HG03060 (cell line): Measurements from ENCODE around the gene LAMB1.
"Not testable (repeated sequence)": the region's sequence is repeated elsewhere in the genome, so short reads cannot be mapped to it uniquely, and the experiment has no call there.

Source experiments
- ATAC-seq: cut with Tn5 transposase; IDR thresholded peaks from one replicate; pipeline ENCODE4 v1.9.1; 2021; ENCODE audit warnings: low read depth, moderate number of reproducible peaks; ENCODE audit not compliant: unreplicated experiment

LAMB1 gene

GRCh38 chr7:108002726-108003598 lies at the start of gene LAMB1:
TSS of gene LAMB1 (minus strand) at chr7:108003161. CDS start at chr7:108002885, 276 bp downstream.
- no peak for ATAC-seq

- ATAC-seq = no peak
Observed at GRCh38 chr7:108051454-108051853, 48.5 kb upstream of the LAMB1 start.

GRCh38 chr7:108049962-108050361 lies 47.0 kb upstream of the LAMB1 start:
- ATAC-seq = peak; percentile 76

GRCh38 chr7:108048422-108048821 lies 45.5 kb upstream of the LAMB1 start:
- ATAC-seq = no peak

GRCh38 chr7:108046952-108047506 lies 44.1 kb upstream of the LAMB1 start:
- no peak for ATAC-seq

GRCh38 chr7:108045669-108046068 lies 42.7 kb upstream of the LAMB1 start:
- no peak for ATAC-seq

GRCh38 chr7:108045154-108045553 lies 42.2 kb upstream of the LAMB1 start:
- no peak for ATAC-seq

GRCh38 chr7:108044345-108044744 lies 41.4 kb upstream of the LAMB1 start:
- ATAC-seq = no peak

GRCh38 chr7:108038986-108039385 lies 36.0 kb upstream of the LAMB1 start:
- no peak for ATAC-seq

- ATAC-seq = no peak
Observed at GRCh38 chr7:108037741-108038140, 34.8 kb upstream of the LAMB1 start.

- ATAC-seq = no peak
Observed at GRCh38 chr7:108037140-108037539, 34.2 kb upstream of the LAMB1 start.

GRCh38 chr7:108034586-108034985 lies 31.6 kb upstream of the LAMB1 start:
- ATAC-seq = no peak

GRCh38 chr7:108033776-108034497 lies 31.0 kb upstream of the LAMB1 start:
- no peak for ATAC-seq

- ATAC-seq = not testable (repeated sequence)
Observed at GRCh38 chr7:108033309-108033708, 30.3 kb upstream of the LAMB1 start.

GRCh38 chr7:108030516-108030915 lies 27.6 kb upstream of the LAMB1 start:
- ATAC-seq = no peak

GRCh38 chr7:108029034-108029433 lies 26.1 kb upstream of the LAMB1 start:
- no peak for ATAC-seq

GRCh38 chr7:108028111-108028510 lies 25.1 kb upstream of the LAMB1 start:
- ATAC-seq = no peak

GRCh38 chr7:108027239-108027638 lies 24.3 kb upstream of the LAMB1 start:
- ATAC-seq = no peak

- ATAC-seq = no peak
Observed at GRCh38 chr7:108026647-108027046, 23.7 kb upstream of the LAMB1 start.

GRCh38 chr7:108026116-108026515 lies 23.2 kb upstream of the LAMB1 start:
- no peak for ATAC-seq

- no peak for ATAC-seq
Observed at GRCh38 chr7:108024538-108024937, 21.6 kb upstream of the LAMB1 start.
